H1 (cell line): ENCODE measurements around the gene TSPAN5. TPM values are rescaled to one million over a fixed set of nuclear protein-coding genes. Genes with fewer than 3 reads are reported as not detected.

Source experiments
- BCL11A ChIP-seq, 2 experiments: IDR thresholded peaks; one replicate each; pipeline ENCODE4 v1.6.1; 2011; ENCODE audit warnings: low read depth in 2 of 2, low read length in 2 of 2, mild to moderate bottlenecking in 2 of 2
- CEBPB ChIP-seq: IDR thresholded peaks from 2 replicates; pipeline ENCODE4 v1.6.1; 2012; ENCODE audit warnings: low read depth, low read length
- RFX5 ChIP-seq: IDR thresholded peaks from 2 replicates; pipeline ENCODE4 v1.6.1; 2011; ENCODE audit warnings: low read depth, low read length, improper control_type of control experiment, borderline replicate concordance
- SIX5 ChIP-seq: IDR thresholded peaks from 2 replicates; pipeline ENCODE4 v1.6.1; 2011; ENCODE audit warnings: mild to moderate bottlenecking, low read depth, low read length
- TAF1 ChIP-seq: IDR thresholded peaks from 2 replicates; pipeline ENCODE4 v1.6.1; 2011; ENCODE audit warnings: mild to moderate bottlenecking, low read depth, low read length
- polyA plus RNA-seq, 7 experiments: library from polyadenylated mRNA; depleted of rRNA in 3 of 7; stranded (reverse) in 5 of 7; unstranded in 2 of 7; fragments of >200 nt in 5 of 7; fragments of 200-250 nt in 2 of 7; gene quantifications; 1 replicate in 5 of 7; 2 replicates in 1 of 7; 4 replicates in 1 of 7; pipeline versions ENCODE4 v1.2.1 to v1.2.3, GENCODE V29; 2011 to 2013; ENCODE audit warnings: missing spikeins in 2 of 7, mixed read lengths in 2 of 7
- total RNA-seq: library from RNA; stranded (reverse); fragmentation: NEBNext Ultra II Directional; extraction: Animal tissue kit (Norgen Biotek cat#: 25700); gene quantifications from 2 replicates; pipeline ENCODE4 v1.2.1, GENCODE V29; 2021
- TF ChIP-seq, protein P1 (sequence below): fragments of 300-600 bp; sonication (generic); IDR thresholded peaks from 2 replicates; pipeline ENCODE4 v1.7.1; 2012; ENCODE audit warnings: low read length, moderate library complexity, mild to moderate bottlenecking, inconsistent platforms; ENCODE audit not compliant: insufficient replicate concordance

The TSPAN5 gene
- total and polyA plus RNA-seq, 2 of the 8 experiments (the other 6 are each of a cell fraction or from before 2014, with no cell fraction given) = 17.6 to 21.2 TPM

DNA sequence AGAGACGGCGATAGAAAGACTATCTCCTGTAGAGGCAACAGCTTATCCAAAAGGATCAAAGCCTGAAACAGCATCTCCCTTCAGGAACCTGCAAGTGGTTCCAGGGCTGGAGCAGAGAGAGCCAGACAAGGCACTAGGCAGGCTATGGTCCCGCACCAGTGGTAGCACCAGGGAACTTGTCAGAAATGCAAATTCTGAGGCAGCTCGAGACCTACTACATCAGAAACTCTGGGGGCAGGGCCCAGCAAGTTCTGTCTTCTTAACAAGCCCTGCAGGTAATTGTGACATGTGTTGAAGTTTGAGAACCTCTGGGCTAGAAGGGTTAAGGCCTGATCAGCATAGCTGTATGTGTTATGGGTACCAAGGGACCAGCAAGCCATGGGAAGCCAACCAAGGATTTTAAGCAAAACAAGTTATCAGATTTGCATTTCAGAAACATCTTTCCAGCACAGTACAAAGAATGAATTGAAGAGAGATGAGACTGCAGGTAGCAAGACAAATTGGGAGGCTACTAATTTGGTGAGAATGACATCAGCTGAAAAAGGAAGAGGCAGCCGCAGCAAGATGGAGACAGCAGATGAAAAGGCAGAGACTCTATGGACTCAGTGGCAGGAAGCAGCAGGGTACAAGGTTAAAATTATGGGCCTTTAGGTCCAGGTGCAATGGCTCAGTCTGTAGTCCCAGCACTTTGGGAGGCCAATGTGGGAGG is 139.7 kb downstream of the TSPAN5 start (continued):
- TF ChIP-seq, protein P1, sequence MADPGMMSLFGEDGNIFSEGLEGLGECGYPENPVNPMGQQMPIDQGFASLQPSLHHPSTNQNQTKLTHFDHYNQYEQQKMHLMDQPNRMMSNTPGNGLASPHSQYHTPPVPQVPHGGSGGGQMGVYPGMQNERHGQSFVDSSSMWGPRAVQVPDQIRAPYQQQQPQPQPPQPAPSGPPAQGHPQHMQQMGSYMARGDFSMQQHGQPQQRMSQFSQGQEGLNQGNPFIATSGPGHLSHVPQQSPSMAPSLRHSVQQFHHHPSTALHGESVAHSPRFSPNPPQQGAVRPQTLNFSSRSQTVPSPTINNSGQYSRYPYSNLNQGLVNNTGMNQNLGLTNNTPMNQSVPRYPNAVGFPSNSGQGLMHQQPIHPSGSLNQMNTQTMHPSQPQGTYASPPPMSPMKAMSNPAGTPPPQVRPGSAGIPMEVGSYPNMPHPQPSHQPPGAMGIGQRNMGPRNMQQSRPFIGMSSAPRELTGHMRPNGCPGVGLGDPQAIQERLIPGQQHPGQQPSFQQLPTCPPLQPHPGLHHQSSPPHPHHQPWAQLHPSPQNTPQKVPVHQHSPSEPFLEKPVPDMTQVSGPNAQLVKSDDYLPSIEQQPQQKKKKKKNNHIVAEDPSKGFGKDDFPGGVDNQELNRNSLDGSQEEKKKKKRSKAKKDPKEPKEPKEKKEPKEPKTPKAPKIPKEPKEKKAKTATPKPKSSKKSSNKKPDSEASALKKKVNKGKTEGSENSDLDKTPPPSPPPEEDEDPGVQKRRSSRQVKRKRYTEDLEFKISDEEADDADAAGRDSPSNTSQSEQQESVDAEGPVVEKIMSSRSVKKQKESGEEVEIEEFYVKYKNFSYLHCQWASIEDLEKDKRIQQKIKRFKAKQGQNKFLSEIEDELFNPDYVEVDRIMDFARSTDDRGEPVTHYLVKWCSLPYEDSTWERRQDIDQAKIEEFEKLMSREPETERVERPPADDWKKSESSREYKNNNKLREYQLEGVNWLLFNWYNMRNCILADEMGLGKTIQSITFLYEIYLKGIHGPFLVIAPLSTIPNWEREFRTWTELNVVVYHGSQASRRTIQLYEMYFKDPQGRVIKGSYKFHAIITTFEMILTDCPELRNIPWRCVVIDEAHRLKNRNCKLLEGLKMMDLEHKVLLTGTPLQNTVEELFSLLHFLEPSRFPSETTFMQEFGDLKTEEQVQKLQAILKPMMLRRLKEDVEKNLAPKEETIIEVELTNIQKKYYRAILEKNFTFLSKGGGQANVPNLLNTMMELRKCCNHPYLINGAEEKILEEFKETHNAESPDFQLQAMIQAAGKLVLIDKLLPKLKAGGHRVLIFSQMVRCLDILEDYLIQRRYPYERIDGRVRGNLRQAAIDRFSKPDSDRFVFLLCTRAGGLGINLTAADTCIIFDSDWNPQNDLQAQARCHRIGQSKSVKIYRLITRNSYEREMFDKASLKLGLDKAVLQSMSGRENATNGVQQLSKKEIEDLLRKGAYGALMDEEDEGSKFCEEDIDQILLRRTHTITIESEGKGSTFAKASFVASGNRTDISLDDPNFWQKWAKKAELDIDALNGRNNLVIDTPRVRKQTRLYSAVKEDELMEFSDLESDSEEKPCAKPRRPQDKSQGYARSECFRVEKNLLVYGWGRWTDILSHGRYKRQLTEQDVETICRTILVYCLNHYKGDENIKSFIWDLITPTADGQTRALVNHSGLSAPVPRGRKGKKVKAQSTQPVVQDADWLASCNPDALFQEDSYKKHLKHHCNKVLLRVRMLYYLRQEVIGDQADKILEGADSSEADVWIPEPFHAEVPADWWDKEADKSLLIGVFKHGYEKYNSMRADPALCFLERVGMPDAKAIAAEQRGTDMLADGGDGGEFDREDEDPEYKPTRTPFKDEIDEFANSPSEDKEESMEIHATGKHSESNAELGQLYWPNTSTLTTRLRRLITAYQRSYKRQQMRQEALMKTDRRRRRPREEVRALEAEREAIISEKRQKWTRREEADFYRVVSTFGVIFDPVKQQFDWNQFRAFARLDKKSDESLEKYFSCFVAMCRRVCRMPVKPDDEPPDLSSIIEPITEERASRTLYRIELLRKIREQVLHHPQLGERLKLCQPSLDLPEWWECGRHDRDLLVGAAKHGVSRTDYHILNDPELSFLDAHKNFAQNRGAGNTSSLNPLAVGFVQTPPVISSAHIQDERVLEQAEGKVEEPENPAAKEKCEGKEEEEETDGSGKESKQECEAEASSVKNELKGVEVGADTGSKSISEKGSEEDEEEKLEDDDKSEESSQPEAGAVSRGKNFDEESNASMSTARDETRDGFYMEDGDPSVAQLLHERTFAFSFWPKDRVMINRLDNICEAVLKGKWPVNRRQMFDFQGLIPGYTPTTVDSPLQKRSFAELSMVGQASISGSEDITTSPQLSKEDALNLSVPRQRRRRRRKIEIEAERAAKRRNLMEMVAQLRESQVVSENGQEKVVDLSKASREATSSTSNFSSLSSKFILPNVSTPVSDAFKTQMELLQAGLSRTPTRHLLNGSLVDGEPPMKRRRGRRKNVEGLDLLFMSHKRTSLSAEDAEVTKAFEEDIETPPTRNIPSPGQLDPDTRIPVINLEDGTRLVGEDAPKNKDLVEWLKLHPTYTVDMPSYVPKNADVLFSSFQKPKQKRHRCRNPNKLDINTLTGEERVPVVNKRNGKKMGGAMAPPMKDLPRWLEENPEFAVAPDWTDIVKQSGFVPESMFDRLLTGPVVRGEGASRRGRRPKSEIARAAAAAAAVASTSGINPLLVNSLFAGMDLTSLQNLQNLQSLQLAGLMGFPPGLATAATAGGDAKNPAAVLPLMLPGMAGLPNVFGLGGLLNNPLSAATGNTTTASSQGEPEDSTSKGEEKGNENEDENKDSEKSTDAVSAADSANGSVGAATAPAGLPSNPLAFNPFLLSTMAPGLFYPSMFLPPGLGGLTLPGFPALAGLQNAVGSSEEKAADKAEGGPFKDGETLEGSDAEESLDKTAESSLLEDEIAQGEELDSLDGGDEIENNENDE = no peak
- TF ChIP-seq BCL11A (IDR thresholded peaks at IDR 0.05; ENCODE audit: low read depth in 2 of 2, low read length in 2 of 2) (no peak), SIX5 (no peak), TAF1 (no peak), RFX5 (no peak), CEBPB (no peak)
